Mesenchymal stem cell (in vitro differentiated cells and primary cell): ENCODE data around the gene FHIT.
"Not testable (repeated sequence)": the region's sequence is repeated elsewhere in the genome, so short reads cannot be mapped to it uniquely, and the experiment has no call there.

Source experiments
- DNase-seq: peaks from one replicate; pipeline ENCODE4 v3.0.0-alpha.2; 2013
- H2AFZ ChIP-seq: one replicate; pipeline ENCODE4 v1.6.1; 2013; ENCODE audit warnings: low read depth, mild to moderate bottlenecking, control low read depth, inconsistent platforms, low read length, moderate library complexity
- H2AK5ac ChIP-seq: 2 replicates; pipeline ENCODE4 v1.6.1; 2013; ENCODE audit warnings: low read length, moderate library complexity, mild to moderate bottlenecking, inconsistent platforms; ENCODE audit not compliant: severe bottlenecking
- H2BK120ac ChIP-seq: one replicate; pipeline ENCODE4 v1.6.1; 2013; ENCODE audit warnings: low read depth, mild to moderate bottlenecking, inconsistent platforms, low read length, moderate library complexity
- H2BK12ac ChIP-seq, 2 experiments: one replicate each; pipeline ENCODE4 v1.6.1; 2013; ENCODE audit warnings: inconsistent platforms in 2 of 2, low read length in 2 of 2, mild to moderate bottlenecking in 2 of 2, moderate library complexity in 2 of 2, control low read depth in 1 of 2
- H2BK15ac ChIP-seq: one replicate; pipeline ENCODE4 v1.6.1; 2013; ENCODE audit warnings: mild to moderate bottlenecking, low read depth, inconsistent platforms; ENCODE audit not compliant: poor library complexity, severe bottlenecking
- H2BK5ac ChIP-seq: 2 replicates; pipeline ENCODE4 v1.6.1; 2013; ENCODE audit warnings: low read depth, mild to moderate bottlenecking, low read length, control low read depth, inconsistent platforms; ENCODE audit not compliant: poor library complexity, severe bottlenecking
- H3K14ac ChIP-seq, 2 experiments: one replicate each; pipeline ENCODE4 v1.6.1; 2013; ENCODE audit warnings: inconsistent platforms in 2 of 2, low read length in 2 of 2, control low read depth in 1 of 2, mild to moderate bottlenecking in 1 of 2, moderate library complexity in 1 of 2
- H3K18ac ChIP-seq, 2 experiments: one replicate each; pipeline ENCODE4 v1.6.1; 2013; ENCODE audit warnings: inconsistent platforms in 2 of 2, low read length in 2 of 2, control low read depth in 1 of 2, low read depth in 1 of 2, mild to moderate bottlenecking in 1 of 2
- H3K23ac ChIP-seq, 2 experiments: one replicate each; pipeline ENCODE4 v1.6.1; 2013; ENCODE audit warnings: inconsistent platforms in 2 of 2, low read length in 2 of 2, mild to moderate bottlenecking in 2 of 2, moderate library complexity in 2 of 2, control low read depth in 1 of 2
- H3K27ac ChIP-seq: 2 replicates; pipeline ENCODE4 v1.5.1; 2013; ENCODE audit warnings: mild to moderate bottlenecking, moderate library complexity, low read length, control low read depth, inconsistent platforms; ENCODE audit not compliant: poor library complexity, severe bottlenecking
- H3K27me3 ChIP-seq, 2 experiments: 2 replicates each; pipeline versions ENCODE4 v1.6.1 to v1.7.0; 2013; ENCODE audit warnings: low read length in 2 of 2, mild to moderate bottlenecking in 2 of 2, moderate library complexity in 2 of 2, control low read depth in 1 of 2, inconsistent platforms in 1 of 2; ENCODE audit not compliant: control insufficient read depth in 1 of 2, insufficient read depth in 1 of 2
- H3K36me3 ChIP-seq, 2 experiments: 2 replicates each; pipeline versions ENCODE4 v1.6.1 to v1.7.0; 2013; ENCODE audit warnings: low read length in 2 of 2, control low read depth in 1 of 2, inconsistent platforms in 1 of 2, low read depth in 1 of 2, mild to moderate bottlenecking in 1 of 2; ENCODE audit not compliant: insufficient read depth in 2 of 2, control insufficient read depth in 1 of 2
- H3K4ac ChIP-seq, 2 experiments: one replicate each; pipeline ENCODE4 v1.6.1; 2013; ENCODE audit warnings: inconsistent platforms in 2 of 2, low read length in 2 of 2, mild to moderate bottlenecking in 2 of 2, moderate library complexity in 2 of 2, control low read depth in 1 of 2, low read depth in 1 of 2
- H3K4me1 ChIP-seq: 2 replicates; pipeline ENCODE4 v1.6.1; 2013; ENCODE audit warnings: low read depth, low read length, control low read depth; ENCODE audit not compliant: control insufficient read depth, insufficient read depth
- H3K4me2 ChIP-seq: 2 replicates; pipeline ENCODE4 v1.6.1; 2013; ENCODE audit warnings: low read length, mild to moderate bottlenecking, inconsistent platforms; ENCODE audit not compliant: poor library complexity, severe bottlenecking
- H3K4me3 ChIP-seq, 2 experiments: 2 replicates each; pipeline versions ENCODE4 v1.5.1 to v1.7.0; 2013; ENCODE audit warnings: low read length in 2 of 2, mild to moderate bottlenecking in 2 of 2, control low read depth in 1 of 2, low read depth in 1 of 2; ENCODE audit not compliant: insufficient read depth in 1 of 2
- H3K79me1 ChIP-seq: replicated peaks from 2 replicates; pipeline ENCODE4 v1.6.1; 2013; ENCODE audit warnings: mild to moderate bottlenecking, control low read depth, low read length, inconsistent platforms; ENCODE audit not compliant: poor library complexity, severe bottlenecking
- H3K9ac ChIP-seq: 2 replicates; pipeline ENCODE4 v1.7.0; 2013; ENCODE audit warnings: mild to moderate bottlenecking, low read length, moderate library complexity
- H3K9me3 ChIP-seq: 2 replicates; pipeline ENCODE4 v1.7.0; 2013; ENCODE audit warnings: mild to moderate bottlenecking, low read length; ENCODE audit not compliant: control insufficient read depth
- H4K8ac ChIP-seq: one replicate; pipeline ENCODE4 v1.6.1; 2013; ENCODE audit warnings: inconsistent platforms, mild to moderate bottlenecking, low read length, moderate library complexity
- H4K91ac ChIP-seq: one replicate; pipeline ENCODE4 v1.6.1; 2013; ENCODE audit warnings: mild to moderate bottlenecking, low read length, inconsistent platforms
- WGBS: methylation state at CpG from one replicate; pipeline ENCODE4 v1.1.7; 2013; ENCODE audit warnings: mixed read lengths; 5-methylcytosine and 5-hydroxymethylcytosine counted together

Gene FHIT

DNA sequence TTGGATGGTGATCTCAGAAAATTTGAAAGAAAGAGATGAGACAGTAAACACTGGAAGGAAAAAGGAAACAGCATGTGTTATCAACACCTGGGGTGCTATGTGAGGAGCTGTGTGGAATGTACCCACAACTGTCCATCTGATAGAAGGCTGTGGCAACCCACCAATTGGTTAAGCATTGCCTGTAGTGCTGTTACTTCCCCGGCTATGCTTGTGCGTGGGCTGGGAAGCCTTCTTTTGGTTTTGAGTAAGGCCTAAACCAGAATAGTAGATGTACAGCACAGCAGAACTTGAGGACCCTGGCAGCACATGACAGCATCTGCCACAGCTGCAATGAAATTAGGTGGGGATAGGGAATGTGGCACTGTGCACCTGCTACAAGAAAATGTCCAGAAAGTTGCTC, 184.5 kb downstream of the FHIT start:
- Histone ChIP-seq H3K36me3 (no peaks in the 10 kb centered on the region), H2BK120ac (no peak overlapping the region), H3K23ac (no peak overlapping the region), H4K8ac (no peak overlapping the region), H3K4me2 (no peak overlapping the region), H3K27ac (no peak overlapping the region), H2BK5ac (no peak overlapping the region), H3K4ac (no peak overlapping the region), H3K27me3 (no peaks in the 10 kb centered on the region), H3K9me3 (peaks cover 5% of the 10 kb centered on the region), H3K79me1 (no peaks in the 10 kb centered on the region), H2AK5ac (no peak overlapping the region), H2BK15ac (no peak overlapping the region), H3K14ac (no peak overlapping the region), H3K4me1 (no peaks in the 10 kb centered on the region), H4K91ac (no peak overlapping the region), H3K4me3 (no peak overlapping the region), H3K18ac (no peak overlapping the region), H3K9ac (no peak overlapping the region), H2BK12ac (no peak overlapping the region), H2AFZ (no peak overlapping the region)
- 95% methylated on average over 2 of the region's 2 CpGs for WGBS
- no peak for DNase-seq

DNA sequence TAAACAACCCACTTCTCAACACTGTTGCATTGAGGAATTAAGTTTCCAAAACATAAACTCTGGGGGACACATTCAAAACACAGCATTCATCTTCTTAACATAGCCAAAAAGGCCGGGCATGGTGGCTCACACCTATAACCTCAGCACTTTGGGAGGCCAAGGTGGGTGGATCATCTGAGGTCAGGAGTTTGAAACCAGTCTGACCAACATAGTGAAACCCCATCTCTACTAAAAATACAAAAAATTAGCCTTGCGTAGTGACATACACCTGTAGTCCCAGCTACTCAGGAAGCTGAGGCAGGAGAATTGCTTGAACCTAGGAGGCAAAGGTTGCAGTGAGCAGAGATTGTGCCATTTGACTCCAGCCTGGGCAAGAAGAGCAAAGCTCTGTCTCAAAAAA, 185.0 kb downstream of the FHIT start:
- H2BK12ac ChIP-seq, H2BK15ac ChIP-seq, H3K14ac ChIP-seq, H3K36me3 ChIP-seq, H4K8ac ChIP-seq, H3K9me3 ChIP-seq, H3K4me3 ChIP-seq, DNase-seq, H3K23ac ChIP-seq, H3K18ac ChIP-seq, H3K9ac ChIP-seq, H3K4me1 ChIP-seq, H2AK5ac ChIP-seq, H3K4me2 ChIP-seq, H4K91ac ChIP-seq, H3K4ac ChIP-seq, H3K27ac ChIP-seq, H2BK120ac ChIP-seq, H2AFZ ChIP-seq, H2BK5ac ChIP-seq, H3K79me1 ChIP-seq, H3K27me3 ChIP-seq: not testable (repeated sequence)
- WGBS: 100% methylated on average over 2 of the region's 2 CpGs

DNA sequence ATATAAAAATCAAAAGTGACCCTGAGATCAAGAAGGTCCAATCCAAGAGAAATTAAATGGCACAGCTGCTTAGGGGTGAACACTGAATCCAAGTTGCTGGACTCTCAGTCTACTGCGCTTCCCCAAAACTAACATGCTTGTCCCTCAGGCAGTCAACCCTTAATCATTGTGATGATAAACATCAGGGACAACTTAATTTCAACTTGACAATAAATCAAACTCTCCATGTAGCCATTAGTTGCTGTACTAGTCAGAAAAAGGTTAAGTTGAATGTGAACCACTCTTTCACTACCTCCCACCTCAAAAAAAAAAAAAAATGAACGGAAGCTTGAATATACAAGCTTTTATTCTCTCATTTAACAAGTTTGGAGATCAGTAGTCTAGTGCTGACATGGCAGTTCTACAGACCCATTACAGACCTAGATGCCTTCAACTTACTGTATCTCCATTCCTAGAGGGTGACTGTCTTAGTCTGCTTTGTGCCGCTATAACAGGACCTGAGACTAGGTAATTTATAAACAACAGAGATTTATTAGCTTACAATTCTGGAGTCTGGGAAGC, 185.7 kb downstream of the FHIT start:
- Histone ChIP-seq H3K4me2 (no peak overlapping the region), H2AK5ac (no peak overlapping the region), H3K9me3 (peaks cover 5% of the 10 kb centered on the region), H2BK15ac (no peak overlapping the region), H3K27me3 (no peaks in the 10 kb centered on the region), H3K9ac (no peak overlapping the region), H2BK120ac (no peak overlapping the region), H3K79me1 (no peaks in the 10 kb centered on the region), H3K23ac (no peak overlapping the region), H3K36me3 (no peaks in the 10 kb centered on the region), H4K91ac (no peak overlapping the region), H4K8ac (no peak overlapping the region), H2BK12ac (no peak overlapping the region), H3K27ac (no peak overlapping the region), H3K4me1 (no peaks in the 10 kb centered on the region), H3K18ac (no peak overlapping the region), H3K14ac (no peak overlapping the region), H2AFZ (no peak overlapping the region), H2BK5ac (no peak overlapping the region), H3K4me3 (no peak overlapping the region), H3K4ac (no peak overlapping the region)
- DNase-seq: no peak
- 53% methylated on average over 2 of the region's 3 CpGs for WGBS

DNA sequence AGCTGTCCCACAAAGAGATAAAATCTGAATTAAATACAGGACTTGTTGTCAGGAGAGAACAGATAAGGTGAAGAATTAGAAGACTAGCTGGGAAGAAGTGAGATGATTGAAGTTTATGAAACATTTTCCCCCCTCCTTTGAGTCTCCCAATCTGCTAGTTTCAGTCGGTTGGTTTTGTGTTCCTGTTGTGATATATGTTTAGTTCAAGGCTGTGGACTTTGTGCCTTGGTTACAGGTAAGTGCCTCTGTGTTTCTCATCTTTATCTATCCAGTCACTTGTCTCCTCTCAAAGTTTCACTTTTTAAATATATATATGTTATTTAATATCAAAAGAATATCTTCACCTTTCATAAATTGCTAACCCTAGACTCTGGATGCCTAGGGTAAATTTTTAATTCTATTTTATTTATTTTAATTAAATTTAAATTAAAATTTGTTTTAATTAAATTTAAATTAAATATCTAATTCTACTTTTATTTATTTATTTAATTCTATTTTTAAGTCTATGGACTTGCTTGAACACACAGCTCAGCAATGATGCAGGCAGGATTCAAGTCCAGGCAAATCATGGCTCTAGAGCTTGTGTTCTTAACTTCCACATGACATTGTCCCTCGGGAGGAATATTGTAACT, 190.0 kb downstream of the FHIT start:
- H3K79me1 ChIP-seq: no peaks in the 10 kb centered on the region

More for the DNA sequence above, 190.0 kb downstream of the FHIT start:
- Histone ChIP-seq H3K27ac (no peak overlapping the region), H4K91ac (no peak overlapping the region), H3K4me2 (no peak overlapping the region), H3K23ac (no peak overlapping the region), H2BK12ac (no peak overlapping the region), H4K8ac (no peak overlapping the region), H3K4ac (no peak overlapping the region), H2BK15ac (no peak overlapping the region), H2AK5ac (no peak overlapping the region), H3K14ac (no peak overlapping the region), H3K9me3 (peaks cover 5% of the 10 kb centered on the region), H3K27me3 (no peaks in the 10 kb centered on the region), H3K9ac (no peak overlapping the region), H2BK120ac (no peak overlapping the region), H3K4me1 (no peaks in the 10 kb centered on the region), H3K36me3 (no peaks in the 10 kb centered on the region), H3K18ac (no peak overlapping the region), H2AFZ (no peak overlapping the region), H2BK5ac (no peak overlapping the region), H3K4me3 (no peak overlapping the region)
- WGBS: 100% methylated on average over 1 of the region's 2 CpGs
- no peak for DNase-seq
